Stimulated activated CD8-positive, alpha-beta memory T cell treated with anti-CD3 and anti-CD28 coated beads, Interleukin-2, amount 100 ng/mL, for 48 hours (primary cell): ENCODE measurements around the gene KCTD18.

Experiments used
- DNase-seq, 2 donors: peaks; one replicate each; pipeline ENCODE4 v3.0.0-alpha.2; 2020; ENCODE audit warnings: low read depth in 2 of 2

KCTD18 gene

DNA sequence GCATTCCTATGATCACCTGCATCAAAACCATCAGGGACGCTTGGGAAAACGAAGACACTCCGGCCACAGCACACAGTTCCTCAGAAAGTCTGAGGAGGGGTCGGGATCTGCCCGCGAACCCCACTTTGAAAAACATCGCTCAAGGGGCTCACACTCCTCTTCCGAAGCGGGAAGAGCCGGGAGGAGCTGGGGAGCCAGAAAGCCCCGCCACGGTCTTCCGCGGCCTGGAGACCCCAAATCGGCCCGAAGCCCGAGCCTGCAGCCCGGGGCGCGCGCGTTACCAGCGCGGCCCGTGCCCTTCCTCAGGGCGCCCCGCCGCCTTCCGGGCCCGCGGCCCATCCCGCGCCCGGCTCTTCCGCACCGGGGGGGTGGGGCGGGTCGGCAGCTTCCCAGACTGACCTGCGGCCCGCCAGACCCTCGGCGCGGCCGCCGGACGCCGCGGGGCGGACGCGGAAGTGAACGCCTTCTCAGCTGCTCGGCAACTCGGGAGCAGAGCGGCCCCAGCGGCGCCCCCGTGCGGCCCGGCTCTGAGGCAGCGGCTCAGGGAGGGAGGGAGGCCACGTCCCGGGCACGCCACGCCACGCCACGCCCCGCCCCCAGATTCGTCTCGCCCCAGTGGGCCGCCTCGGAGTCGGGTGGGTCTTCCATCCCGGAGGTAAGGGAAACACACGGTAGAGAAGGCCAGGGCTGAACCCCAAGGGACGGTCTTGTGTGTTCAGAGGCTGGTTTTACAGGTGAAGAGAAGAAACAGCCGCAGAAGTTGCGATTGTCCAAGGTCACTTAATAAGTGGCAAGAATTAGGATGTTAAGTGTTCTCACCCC lies at the start of gene KCTD18:
KCTD18 (minus strand) TSS at position 457 of the 822 bp plus-strand sequence. CDS start 3,052 bp downstream, outside the sequence.
- peak; percentile 89 to 90 for DNase-seq

DNA sequence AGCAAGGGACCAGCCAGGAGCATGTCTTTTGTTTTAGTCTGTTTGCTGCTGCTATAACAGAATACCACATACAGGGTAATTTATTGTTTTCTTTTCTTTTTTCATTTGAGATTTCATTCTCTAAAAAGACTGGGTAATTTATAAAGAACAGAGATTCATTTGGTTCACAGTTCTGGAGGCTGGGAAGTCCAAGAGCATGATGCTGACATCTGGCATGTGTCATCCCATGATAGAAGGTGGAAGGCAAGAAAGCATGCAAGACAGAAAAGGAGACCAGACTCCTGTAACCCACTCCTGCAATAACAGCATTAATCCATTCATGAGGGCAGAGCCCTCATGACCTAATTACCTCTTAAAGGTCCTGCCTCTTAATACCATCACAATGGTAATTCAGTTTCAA lies 30.9 kb upstream of the KCTD18 start:
- DNase-seq, result no peak

- no peak for DNase-seq
Observed at GRCh38 chr2:200538139-200538538, 28.3 kb upstream of the KCTD18 start.

GRCh38 chr2:200534572-200534971 lies 24.7 kb upstream of the KCTD18 start:
- DNase-seq, result no peak

DNA sequence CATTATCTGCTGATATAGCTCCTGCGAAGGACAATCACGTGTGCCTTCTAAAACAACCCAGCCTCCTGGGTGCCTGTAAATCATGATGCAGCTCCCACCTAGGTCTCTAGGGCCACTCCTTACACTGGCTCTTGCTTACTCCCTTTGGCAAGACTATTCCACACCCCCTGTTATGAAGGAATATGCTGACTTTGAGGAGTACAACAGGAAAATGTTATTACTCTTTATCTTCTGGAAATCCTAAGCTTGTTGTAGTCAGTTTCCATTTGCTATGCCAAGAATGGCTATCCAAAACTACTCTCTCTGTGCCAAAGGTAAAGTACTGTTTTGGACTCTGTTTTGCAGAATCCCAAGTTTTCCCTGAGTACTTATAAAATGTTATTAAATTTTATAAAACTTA lies 23.9 kb upstream of the KCTD18 start:
- no peak for DNase-seq

DNA sequence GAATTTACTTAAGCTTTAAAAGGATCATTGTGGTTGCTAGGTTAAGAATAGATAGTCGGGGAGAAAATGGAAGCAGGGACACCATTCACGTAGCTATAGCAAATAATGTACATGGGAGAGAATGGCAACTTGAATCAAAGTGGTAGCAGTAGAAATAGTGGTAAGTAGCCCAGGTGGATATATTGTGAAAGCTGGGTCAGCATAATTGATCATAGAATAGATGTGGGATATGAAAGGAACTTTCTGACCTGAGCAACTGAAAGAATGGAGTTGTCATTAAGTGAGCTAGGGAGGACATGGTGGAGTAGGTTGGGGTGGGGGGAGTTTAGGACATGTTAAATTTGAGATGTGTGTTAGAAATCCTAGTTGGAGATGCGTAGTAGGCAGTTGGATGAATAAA lies 18.4 kb upstream of the KCTD18 start:
- DNase-seq, result no peak

DNA sequence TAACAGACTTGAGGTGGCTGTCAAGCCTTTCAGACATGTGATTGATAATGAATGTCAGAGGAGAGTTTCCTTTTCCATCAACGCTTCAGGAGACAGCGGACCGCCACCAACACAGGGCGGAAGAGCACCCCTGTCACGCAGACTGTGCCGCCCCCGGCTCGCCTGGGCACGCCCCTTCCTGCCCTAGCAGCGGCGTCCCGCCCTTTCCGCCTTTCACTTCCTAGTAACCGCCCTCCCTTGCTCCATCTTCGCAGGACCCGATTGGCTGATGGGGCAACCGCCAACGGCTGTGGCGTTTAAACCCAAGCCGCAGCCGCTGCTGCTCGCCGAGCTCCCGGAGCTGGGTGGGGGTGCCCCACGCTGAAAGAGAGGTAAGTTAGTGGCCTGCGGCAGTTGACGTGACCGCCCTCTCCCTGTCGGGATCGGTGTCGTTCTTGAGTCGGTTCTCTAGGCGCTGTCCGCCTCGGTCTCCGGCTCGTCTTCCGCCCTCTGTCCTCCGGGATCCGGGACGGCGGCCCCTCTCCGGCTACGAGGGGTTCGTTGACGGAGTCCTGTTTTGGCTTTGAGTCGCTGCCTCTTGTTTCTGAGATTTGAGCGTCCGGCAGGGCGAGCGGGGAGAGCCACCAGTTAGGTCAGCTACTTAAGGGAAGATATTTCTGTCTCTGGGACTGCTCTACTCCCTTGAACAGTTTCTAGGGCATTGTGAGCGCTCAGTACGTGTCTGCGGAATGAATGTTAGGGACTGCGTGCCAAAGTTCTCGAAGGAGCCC lies 16.2 kb upstream of the KCTD18 start, which contains the start of gene SGO2:
SGO2 (plus strand) TSS at position 326 of the 770 bp plus-strand sequence. CDS start 6,769 bp downstream, outside the sequence.
- peak; percentile 93 to 94 for DNase-seq

- no peak for DNase-seq
Observed at GRCh38 chr2:200525551-200525881, 15.6 kb upstream of the KCTD18 start.

- DNase-seq, result no peak
Observed at GRCh38 chr2:200525066-200525465, 15.2 kb upstream of the KCTD18 start.

DNA sequence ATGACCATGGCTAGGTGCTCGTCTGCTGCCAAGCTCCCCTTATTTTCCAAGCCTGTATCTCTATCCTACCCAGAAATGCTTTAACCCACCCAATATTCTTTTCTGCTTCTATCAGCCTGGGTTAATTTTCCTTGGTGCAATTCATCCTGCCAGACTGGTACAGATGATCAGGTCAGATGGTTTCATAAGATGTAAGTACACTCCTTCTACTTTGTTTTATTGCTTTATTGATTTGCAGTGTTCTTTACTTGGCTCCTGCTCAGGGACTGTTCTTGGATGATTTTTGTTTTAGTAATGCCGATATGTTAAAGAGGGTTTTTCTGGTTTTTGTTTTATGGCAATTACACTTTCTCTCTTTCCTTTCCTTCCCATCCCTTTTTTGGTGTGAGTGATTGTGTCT lies 13.7 kb upstream of the KCTD18 start:
- DNase-seq, result no peak

GRCh38 chr2:200523158-200523557 lies 13.3 kb upstream of the KCTD18 start:
- DNase-seq, result no peak

DNA sequence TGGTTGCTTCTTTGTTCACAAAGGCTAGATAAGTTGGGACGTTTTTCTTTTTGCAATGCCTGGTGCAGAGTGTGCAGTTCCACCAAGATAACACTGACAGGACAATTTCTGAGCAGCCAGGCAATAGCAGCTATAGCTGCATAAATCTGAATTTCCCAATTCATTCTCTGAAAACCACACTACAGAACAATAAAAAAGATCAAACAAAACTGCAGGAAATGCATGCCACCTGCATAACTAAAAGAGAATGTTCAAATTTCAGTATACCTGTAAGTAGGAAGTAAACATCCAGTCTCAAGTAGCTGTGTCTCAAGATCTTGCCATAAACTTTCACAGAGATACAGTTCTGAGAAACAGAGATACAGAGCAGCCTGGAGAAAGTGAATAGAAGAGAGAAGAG lies 5.3 kb upstream of the KCTD18 start:
- no peak for DNase-seq

DNA sequence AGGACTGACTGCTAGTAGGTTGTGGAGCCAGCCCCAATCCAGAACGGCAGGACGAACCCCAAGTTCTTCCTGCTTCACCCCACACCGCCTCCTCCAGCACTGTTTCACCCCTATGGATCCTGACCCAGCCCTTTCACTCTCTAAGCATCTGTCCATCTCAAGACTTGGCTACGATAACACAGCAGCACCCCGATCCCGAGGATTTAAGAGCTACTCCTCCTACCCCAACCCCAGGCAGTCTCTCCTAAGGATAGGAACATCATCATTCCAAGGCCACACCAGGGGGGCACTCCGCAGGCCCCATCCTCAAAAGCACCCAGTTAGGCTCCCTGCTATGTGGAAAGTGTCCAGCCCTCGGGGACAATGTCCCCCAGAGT lies 645 bp downstream of the KCTD18 start:
- DNase-seq, result no peak

DNA sequence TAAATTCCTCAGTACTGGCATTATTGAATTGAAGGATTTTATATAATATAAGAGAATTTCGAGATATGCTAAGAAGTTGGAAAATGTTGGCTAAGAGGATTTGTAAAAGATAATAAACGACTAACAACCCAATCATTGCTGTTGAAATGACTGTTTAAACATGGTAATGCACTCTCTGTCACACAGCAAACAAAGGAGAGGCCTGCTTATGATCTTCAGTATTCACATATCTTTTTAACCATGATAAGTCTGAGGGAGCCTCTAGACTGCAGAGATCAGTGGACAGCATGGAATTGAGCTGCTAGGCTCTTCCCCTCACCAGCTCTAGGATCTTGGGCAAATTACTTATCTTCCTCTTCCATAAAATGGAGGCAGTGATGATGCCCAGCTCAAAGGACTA lies 2.7 kb downstream of the KCTD18 start:
- DNase-seq, result no peak

DNA sequence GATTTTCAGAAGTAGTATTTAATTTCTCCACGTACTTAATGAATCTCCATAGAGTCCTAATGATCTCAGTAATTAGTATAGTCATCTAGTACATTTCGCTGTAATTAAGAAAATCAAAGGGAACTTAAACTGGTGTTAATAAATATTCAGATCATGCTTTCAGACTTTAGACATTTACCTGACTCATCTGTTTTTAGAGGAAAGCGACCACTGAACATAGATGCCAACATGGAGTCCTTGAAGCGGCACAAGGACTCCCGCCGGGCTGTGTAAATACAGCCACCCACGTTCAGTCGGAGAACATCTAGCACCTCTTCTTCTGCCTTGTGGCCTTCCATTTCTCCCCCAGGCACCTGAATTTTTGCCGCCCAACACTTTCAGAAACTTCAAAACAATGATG lies 3.2 kb downstream of the KCTD18 start:
- no peak for DNase-seq

DNA sequence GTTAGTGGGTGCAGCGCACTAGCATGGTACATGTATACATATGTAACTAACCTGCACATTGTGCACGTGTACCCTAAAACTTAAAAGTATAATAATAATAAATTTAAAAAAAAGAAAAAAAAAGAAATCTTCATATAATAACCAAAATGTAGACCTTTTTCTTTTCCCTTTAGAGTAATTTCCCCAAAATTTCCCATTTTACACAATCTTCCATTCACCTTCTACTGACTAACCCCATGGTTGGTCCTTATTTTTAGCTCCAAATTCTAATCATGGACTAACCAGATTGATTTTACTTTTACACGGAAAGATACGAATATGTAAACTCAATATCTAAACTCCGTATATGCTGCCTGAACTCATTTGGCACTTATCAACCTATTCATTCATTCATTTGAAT lies 7.7 kb downstream of the KCTD18 start:
- DNase-seq, result no peak

GRCh38 chr2:200498402-200499162 lies 11.3 kb downstream of the KCTD18 start:
- DNase-seq, result no peak

GRCh38 chr2:200496696-200497095 lies 13.2 kb downstream of the KCTD18 start:
- no peak for DNase-seq

GRCh38 chr2:200494048-200494447 lies 15.8 kb downstream of the KCTD18 start:
- DNase-seq, result no peak

DNA sequence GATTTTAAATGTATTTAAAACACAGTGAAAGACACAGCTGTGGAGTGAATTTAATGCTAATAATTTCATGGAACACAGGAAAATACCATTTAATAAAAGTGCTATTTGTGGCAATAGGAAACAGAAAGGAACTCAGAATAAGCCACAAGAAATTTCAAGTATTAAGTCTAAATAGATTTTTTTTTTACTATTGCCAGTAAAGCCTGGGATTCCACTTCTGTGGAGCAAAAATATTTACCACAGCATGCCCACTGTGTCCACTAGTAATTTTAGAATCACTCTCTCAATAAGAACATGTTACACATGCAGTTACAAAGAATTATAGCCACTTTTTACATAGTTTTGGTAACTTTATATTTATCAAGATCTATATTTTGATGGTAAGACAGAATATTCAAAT lies 17.2 kb downstream of the KCTD18 start:
- DNase-seq, result no peak

DNA sequence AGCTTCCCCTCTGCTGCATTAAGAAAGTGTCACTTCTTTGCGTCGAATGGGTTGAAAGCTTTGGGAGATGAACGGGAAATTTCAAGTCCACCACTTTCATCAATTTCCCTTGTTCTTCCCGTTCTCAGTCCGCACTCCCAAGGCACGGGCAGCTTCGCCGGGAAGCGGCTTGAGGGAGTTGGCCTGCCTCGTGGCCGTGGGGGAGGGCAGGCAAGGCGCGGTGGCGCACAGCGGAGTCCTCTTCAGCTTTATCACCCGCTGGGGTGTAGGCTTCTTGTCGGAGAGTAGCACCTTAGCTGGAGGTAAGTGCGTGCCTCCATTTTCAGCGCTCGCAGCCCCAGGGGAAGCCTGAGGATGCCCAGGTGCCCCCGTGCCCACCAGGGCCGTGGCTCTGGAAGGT lies 19.9 kb downstream of the KCTD18 start:
- no peak for DNase-seq

- no peak for DNase-seq
Observed at GRCh38 chr2:200488169-200488568, 21.7 kb downstream of the KCTD18 start.
